T-helper 2 cell treated with Interferon-gamma antibody and Interleukin-4, amounts not matched to agents 5 μg/mL and 100 μg/mL, for 36 hours (primary cell): ENCODE measurements around the gene STRIP1.

ENCODE experiments used
- DNase-seq: peaks from one replicate; pipeline ENCODE4 v3.0.0; 2021; ENCODE audit warnings: low spot score
- H3K27ac Mint-ChIP-seq: one replicate; pipeline ENCODE4 v1.8.0; 2021; ENCODE audit warnings: mild to moderate bottlenecking, mixed read lengths
- H3K27me3 Mint-ChIP-seq: one replicate; pipeline ENCODE4 v1.8.0; 2021; ENCODE audit warnings: low read depth, mixed read lengths
- H3K36me3 Mint-ChIP-seq: one replicate; pipeline ENCODE4 v1.8.0; 2021; ENCODE audit warnings: low read depth, mixed read lengths
- H3K4me1 Mint-ChIP-seq: one replicate; pipeline ENCODE4 v1.8.0; 2021; ENCODE audit warnings: low read depth, mixed read lengths
- H3K4me3 Mint-ChIP-seq: one replicate; pipeline ENCODE4 v1.8.0; 2022; ENCODE audit warnings: mild to moderate bottlenecking, moderate library complexity, mixed read lengths
- H3K9me3 Mint-ChIP-seq: one replicate; pipeline ENCODE4 v1.8.0; 2021; ENCODE audit warnings: mixed read lengths

The STRIP1 gene

DNA sequence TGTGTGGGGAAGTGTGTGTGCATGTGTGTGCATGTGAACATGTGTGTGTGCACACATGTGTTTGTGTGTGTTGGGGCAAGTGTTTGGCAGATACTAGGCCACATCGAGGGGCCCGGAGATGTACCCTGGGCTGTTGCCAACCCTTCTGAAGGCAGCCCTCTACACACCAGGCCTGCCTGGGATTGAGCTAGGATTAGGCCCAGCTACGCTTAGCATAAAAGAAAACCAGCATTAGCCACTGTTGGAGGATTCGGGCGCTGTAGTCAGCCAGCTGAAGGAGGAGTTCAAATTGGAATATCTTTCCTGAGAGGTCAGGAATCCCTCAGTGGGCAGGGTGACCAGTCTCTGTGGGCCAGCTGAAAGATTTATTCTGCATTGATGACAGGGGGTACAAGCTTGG, 46.6 kb downstream of the STRIP1 start:
- H3K27me3 Mint-ChIP-seq = peaks cover 52% of the 10 kb centered on the region
- peaks cover 11% of the 10 kb centered on the region for H3K4me1 Mint-ChIP-seq
- H3K36me3 Mint-ChIP-seq = no peaks in the 10 kb centered on the region
- no peak overlapping the region for H3K27ac Mint-ChIP-seq
- no peaks in the 10 kb centered on the region for H3K9me3 Mint-ChIP-seq
- H3K4me3 Mint-ChIP-seq = no peak overlapping the region
- DNase-seq = no peak

DNA sequence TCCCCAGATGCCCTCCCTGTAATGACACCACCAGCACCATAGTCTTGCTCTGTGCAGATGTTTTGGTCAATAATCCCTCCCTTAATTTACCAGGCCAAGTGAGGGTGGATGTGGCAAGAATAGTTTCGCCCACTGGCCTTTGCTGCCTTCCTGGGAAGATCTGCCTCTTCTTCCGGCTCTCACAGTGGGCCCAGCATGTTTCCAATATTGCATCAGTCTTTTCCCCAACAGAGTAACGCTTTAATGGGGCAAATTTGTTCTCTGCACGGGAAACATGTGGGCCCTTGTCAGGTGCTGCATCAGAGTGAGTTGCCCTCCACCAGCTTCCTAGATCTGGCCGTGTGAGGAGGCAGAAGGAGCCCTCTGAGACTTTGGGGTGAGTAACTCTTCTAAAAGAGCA, 48.1 kb downstream of the STRIP1 start:
- Mint-ChIP-seq H3K27ac (no peak overlapping the region), H3K36me3 (no peaks in the 10 kb centered on the region), H3K9me3 (no peaks in the 10 kb centered on the region), H3K4me3 (no peak overlapping the region), H3K27me3 (peaks cover 59% of the 10 kb centered on the region), H3K4me1 (peaks cover 11% of the 10 kb centered on the region)
- DNase-seq = no peak

DNA sequence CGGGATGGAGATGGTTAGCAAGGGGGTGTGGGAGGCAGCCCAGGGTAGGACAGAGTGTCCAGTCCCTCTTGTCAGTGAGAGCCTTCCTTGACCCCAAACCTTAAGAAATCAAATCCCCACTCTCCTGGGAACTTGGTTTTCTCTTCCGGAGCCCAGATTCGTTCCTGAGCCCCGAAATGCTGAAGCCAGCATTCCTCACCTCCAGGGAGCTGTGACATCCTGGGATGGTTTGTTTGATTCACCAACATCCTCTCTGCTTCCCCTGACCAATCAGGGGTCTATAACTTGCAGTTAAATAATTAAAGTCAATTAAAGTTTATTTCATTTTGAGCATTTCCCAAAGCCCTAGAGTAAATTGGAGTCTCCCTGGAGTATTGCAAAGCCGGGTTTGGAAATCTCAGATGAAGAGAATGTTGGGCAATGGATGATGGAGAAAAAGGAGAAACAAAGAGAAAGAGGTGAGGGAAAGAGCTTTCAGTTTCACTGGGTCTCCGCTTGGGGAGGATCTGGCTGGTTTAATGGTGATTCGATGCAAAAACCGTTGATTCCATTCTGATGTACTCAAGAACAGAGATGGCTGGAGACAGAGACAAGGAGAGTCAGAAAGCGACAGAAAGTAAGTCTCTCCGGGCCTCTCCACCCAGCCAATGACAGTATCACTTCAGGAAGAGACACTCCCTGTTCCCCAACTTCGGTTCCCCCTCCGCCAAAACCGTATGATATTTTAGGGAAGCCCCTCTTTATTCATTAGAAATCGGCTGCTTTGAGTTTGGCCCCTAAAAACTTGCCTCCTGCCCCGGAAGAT, 48.8 kb downstream of the STRIP1 start:
- peaks cover 62% of the 10 kb centered on the region for H3K27me3 Mint-ChIP-seq
- no peak for DNase-seq
- H3K4me1 Mint-ChIP-seq = peaks cover 13% of the 10 kb centered on the region
- no peaks in the 10 kb centered on the region for H3K9me3 Mint-ChIP-seq
- H3K4me3 Mint-ChIP-seq = peak overlapping the region; percentile 82
- no peaks in the 10 kb centered on the region for H3K36me3 Mint-ChIP-seq
- H3K27ac Mint-ChIP-seq = peak overlapping the region; percentile 37

DNA sequence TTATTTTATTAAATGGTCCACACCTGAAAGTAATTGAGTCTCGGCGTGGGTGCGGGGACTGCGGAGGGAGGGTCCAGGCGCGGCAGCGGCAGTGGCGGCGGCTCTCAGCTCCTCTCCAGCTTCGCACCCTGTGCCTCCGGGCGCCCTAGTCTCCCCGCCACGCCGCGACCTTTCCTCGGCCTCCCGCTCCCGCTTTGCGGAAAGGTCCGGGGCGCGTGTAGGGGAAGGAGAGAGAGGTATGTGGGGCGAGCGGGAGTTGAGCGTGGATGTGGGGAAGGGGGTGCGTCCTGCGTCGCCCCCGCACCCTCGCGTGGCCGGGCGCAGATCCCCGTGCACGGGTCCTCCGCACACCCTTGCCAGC, 49.4 kb downstream of the STRIP1 start:
- Mint-ChIP-seq H3K27ac (no peak overlapping the region), H3K4me1 (peaks cover 13% of the 10 kb centered on the region), H3K27me3 (peaks cover 59% of the 10 kb centered on the region), H3K36me3 (no peaks in the 10 kb centered on the region), H3K4me3 (peak overlapping the region; percentile 82), H3K9me3 (no peaks in the 10 kb centered on the region)
- DNase-seq = no peak

DNA sequence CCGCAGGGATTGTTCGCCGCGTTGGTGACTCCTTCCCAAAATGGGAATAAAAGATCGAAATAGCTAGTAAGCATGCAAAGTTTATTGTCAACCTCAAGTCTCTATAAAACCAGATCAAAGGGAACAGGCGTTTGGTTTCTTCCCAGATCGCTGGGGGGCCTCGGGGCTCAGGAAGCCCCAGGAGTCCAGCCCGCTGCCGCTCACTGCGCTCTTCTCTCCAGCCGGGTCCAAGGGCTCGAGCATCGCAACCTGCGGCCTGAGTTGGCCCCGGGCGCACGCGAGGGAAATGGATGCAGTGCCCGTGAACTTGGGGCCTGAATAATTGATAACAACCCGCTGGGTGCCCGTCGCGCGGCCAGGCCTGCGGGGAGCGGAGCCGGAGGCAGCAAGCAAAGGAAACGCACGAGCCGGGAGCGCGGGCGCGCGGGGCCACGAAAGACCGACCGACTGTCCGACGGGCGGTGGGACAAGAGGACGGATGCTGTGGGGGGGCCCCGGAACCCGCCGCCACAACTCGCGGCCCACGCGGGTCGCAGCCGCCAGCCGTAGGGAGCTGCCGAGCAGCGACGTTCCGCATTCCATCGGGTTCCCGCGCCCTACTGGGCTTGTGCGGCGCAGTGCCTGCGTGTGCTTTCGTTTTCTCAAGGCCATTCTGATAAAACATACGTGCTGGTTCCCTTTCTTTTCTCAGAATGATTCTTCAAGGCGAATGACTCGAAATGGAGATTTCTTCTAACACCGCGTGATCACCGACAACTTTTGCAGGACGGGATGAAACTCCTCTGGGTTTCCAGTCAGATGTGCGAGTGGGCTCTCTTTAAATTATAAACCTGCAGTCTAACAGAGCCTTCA, 50.0 kb downstream of the STRIP1 start:
- H3K9me3 Mint-ChIP-seq = no peaks in the 10 kb centered on the region
- H3K4me1 Mint-ChIP-seq = peaks cover 13% of the 10 kb centered on the region
- peaks cover 62% of the 10 kb centered on the region for H3K27me3 Mint-ChIP-seq
- peak; percentile 41 for DNase-seq
- H3K27ac Mint-ChIP-seq = no peak overlapping the region
- peak overlapping the region; percentile 82 for H3K4me3 Mint-ChIP-seq
- no peaks in the 10 kb centered on the region for H3K36me3 Mint-ChIP-seq

DNA sequence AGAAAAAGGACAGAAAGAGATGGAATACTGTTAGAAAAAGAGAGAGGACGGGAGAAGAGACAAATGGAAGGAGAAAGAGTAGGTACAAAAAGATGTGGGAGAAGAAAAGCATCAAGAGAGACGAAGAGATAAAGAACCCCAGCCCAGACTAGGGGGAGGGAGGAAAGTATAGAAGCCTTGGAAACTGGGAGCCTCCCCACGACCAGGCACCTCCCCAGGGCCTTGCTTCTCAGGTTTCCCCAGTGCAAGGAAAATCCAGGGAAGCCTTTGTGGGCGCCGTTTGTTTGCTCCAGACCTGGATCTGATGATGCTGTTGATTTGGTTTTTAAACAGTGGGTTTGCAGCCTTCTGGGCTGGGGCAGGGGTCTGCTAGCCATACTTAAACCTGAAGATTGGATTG, 51.2 kb downstream of the STRIP1 start:
- Mint-ChIP-seq H3K9me3 (no peaks in the 10 kb centered on the region), H3K4me1 (peaks cover 13% of the 10 kb centered on the region), H3K27me3 (peaks cover 66% of the 10 kb centered on the region), H3K4me3 (no peak overlapping the region), H3K36me3 (no peaks in the 10 kb centered on the region), H3K27ac (no peak overlapping the region)
- no peak for DNase-seq

DNA sequence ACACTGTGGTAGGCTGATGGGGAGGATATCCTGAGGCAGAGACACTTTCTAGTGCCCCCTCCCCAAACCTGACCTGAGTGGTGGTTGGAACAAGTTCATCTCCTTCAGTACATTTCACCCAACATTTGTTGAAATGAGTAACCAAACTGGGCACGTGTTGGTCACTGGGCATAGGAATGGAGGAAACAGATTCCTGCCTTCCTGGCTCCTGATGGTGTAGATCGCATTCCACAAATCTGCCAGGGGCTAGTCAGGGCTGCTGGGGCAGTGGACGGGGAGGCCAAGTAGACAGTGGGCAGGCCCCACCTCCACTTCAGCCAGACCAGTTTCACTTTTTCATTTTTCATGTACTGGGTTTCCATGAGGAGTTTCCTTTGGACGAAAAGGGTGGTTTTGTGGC, 52.5 kb downstream of the STRIP1 start:
- H3K4me1 Mint-ChIP-seq = peaks cover 13% of the 10 kb centered on the region
- H3K27ac Mint-ChIP-seq = no peak overlapping the region
- no peaks in the 10 kb centered on the region for H3K9me3 Mint-ChIP-seq
- H3K27me3 Mint-ChIP-seq = peaks cover 64% of the 10 kb centered on the region
- no peak overlapping the region for H3K4me3 Mint-ChIP-seq
- H3K36me3 Mint-ChIP-seq = no peaks in the 10 kb centered on the region
- no peak for DNase-seq

DNA sequence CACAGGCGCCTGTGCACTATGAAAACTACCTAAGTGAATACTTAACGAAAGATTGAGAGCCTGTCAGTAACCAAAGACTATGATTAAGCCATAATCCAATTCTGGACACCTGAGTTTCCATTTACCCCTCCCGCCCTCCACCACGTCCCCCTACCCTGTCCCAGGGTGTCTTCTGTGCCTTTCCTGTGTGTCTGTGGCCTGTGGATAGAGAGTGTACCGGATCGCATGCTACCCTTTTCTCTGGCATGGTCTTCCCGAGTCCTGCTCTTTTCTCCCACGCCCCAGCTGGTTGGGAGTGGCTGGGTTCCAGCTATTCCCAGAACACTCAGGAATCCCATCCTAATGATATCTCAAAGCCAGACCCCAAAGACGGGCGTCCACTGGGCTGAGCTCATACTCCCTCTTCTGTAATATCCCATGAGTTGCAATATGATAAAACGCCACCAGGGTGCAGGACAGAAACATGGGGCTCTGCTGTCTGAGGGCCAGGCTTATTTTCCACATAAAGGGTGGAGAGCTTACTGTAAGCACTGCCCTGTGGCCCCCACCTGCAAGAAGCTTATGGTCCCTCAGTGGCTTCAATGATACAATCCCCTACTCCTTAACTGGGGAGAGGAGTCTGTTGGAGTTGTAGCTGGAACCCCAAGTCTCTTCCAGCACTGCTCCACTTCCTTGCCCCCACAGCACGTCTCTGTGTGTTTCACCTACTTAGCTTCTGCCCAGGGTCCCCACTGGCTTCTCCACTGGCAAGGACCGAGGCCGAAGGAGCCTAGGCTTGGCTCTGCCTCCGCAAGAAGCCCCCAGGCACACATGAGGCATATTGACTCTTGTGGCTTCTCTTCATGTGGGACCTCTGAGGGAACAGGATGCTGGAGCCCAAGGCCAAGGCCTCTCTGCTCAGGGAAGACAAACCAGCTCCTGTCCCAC, 53.7 kb downstream of the STRIP1 start:
- Mint-ChIP-seq H3K4me3 (no peak overlapping the region), H3K27me3 (peaks cover 66% of the 10 kb centered on the region)

DNA sequence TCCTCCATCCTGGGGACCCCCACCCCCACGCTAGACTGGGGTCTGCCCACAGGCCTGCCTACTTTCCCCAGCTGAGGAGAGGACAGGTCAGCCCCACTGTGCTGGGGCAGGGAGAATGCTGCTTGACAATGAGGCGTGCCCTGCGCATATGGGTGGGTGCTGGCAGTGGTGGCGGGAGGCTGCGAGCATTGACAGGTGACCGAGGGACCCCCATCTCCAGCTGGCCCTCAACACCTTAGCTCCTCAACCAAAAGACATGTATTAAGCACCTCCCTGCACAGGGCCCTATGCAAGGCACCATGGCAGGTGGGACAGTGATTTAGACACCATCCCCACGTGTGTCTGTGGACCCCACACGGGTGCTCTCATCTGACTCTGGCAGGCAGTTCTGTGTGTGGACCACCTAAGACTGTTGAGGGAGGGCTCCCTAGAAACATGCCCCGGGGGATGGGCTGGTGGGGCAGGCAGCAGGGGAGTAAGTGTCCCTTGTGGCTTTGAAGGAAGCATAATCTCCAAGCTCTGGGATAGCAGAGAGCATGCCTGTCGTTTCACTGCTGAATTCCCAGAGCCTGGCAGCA, 54.4 kb downstream of the STRIP1 start:
- no peaks in the 10 kb centered on the region for H3K36me3 Mint-ChIP-seq
- no peak overlapping the region for H3K27ac Mint-ChIP-seq
- H3K4me1 Mint-ChIP-seq = peaks cover 6% of the 10 kb centered on the region
- no peak for DNase-seq
- H3K27me3 Mint-ChIP-seq = peaks cover 61% of the 10 kb centered on the region
- H3K9me3 Mint-ChIP-seq = no peaks in the 10 kb centered on the region
- no peak overlapping the region for H3K4me3 Mint-ChIP-seq

More for the DNA sequence above, 53.7 kb downstream of the STRIP1 start:
- Mint-ChIP-seq H3K9me3 (no peaks in the 10 kb centered on the region), H3K4me1 (peaks cover 13% of the 10 kb centered on the region), H3K36me3 (no peaks in the 10 kb centered on the region), H3K27ac (no peak overlapping the region)
- DNase-seq = peak; percentile 28

DNA sequence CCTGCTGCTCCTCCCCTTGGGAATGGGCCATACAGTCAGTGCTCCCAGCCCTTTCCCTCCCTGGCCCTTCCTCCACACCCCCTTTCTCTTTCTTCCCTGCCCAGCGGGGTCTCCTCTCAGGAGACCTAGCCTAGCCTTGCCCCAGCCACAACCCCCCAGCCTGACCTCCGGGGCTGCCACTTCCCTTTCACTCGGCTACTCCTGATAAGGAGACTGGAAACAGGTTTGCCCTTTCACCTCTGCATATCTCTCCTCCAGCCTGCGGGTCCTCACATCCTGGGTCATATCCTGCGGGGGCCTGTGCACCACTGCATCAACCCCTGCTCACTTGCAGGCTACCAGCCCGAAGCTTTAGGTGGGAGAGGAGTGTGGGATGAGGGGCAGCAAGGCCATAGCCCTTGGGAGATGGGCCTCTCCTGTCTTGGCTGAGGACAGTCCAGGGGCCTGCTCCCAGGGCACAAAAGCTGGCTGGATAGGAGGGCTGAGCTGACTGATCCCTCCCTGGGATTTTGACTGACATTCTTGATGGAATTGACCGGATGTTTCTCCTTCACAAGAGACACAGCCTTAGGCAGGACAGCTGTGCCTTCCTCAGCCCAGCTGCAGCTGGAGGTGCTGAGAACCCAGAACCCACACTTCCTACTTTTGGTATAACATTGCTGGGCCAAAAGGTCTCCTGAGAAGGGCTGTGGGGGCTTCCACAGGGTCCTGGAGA, 55.3 kb downstream of the STRIP1 start:
- Mint-ChIP-seq H3K27me3 (peaks cover 54% of the 10 kb centered on the region), H3K4me3 (no peak overlapping the region), H3K27ac (no peak overlapping the region), H3K4me1 (peaks cover 3% of the 10 kb centered on the region), H3K36me3 (no peaks in the 10 kb centered on the region), H3K9me3 (no peaks in the 10 kb centered on the region)
- no peak for DNase-seq

DNA sequence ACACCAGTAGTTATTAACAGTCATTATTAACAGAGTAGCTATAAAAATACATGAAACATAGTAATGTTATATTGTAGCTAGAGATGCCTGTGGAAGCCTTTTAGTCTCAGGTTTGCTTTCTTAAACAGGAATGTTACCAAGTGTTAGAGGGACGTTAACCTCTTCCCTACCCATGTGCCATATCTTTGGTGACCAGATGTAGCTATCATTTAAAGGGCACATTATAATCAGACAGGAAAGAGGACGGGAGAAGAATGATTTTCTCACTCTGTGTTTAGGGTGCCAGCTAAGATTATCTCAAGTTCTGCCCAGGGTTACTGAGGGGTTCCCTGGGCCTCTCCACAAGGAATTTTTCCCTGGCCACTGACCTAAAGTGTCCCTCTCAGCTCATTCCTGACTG, 57.0 kb downstream of the STRIP1 start:
- peaks cover 1% of the 10 kb centered on the region for H3K4me1 Mint-ChIP-seq
- H3K27ac Mint-ChIP-seq = no peak overlapping the region
- H3K27me3 Mint-ChIP-seq = peaks cover 40% of the 10 kb centered on the region
- DNase-seq = no peak
- no peaks in the 10 kb centered on the region for H3K9me3 Mint-ChIP-seq
- no peaks in the 10 kb centered on the region for H3K36me3 Mint-ChIP-seq
- no peak overlapping the region for H3K4me3 Mint-ChIP-seq

DNA sequence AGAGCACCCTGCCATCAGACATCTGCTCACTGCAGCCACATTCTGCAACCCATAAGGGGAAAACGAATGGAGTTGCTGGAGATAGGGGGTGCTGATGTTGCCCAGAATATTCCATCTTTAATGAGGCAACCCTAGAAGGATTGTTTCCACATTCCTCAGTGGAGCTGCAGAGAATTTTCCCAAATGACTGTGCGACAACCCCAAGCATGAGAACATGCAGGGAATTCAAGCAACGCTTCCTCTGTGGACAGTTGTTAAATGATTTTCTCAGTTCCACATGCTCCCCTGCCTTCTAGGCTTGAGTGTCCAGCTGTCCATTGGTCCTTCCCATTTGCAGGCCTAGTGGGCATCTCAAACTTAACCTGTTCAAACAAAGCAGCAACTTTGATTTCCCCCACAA, 57.4 kb downstream of the STRIP1 start:
- H3K36me3 Mint-ChIP-seq = no peaks in the 10 kb centered on the region
- peaks cover 38% of the 10 kb centered on the region for H3K27me3 Mint-ChIP-seq
- no peak overlapping the region for H3K27ac Mint-ChIP-seq
- no peak overlapping the region for H3K4me3 Mint-ChIP-seq
- DNase-seq = no peak
- no peaks in the 10 kb centered on the region for H3K9me3 Mint-ChIP-seq
- peaks cover 1% of the 10 kb centered on the region for H3K4me1 Mint-ChIP-seq

DNA sequence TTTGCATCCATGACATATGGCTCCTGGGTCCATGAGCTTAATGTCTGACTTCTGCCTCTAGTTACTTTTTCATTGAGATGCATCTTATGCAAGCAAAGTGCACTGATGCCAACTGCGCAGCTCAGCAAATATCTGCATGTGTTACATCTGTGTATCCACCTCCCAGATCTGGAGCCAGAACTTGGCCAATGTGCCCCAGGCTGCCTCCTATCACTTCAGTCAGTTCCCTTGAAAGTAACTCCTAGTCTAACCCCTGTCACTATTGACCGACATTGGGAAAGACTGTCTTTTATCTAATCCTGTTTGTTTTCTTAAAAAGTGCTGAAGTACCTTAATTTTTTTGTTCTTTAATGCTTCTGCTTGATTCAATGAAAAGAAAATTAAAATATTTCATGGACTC, 58.6 kb downstream of the STRIP1 start:
- H3K36me3 Mint-ChIP-seq = no peaks in the 10 kb centered on the region
- H3K27ac Mint-ChIP-seq = no peak overlapping the region
- H3K4me3 Mint-ChIP-seq = no peak overlapping the region
- H3K27me3 Mint-ChIP-seq = peaks cover 31% of the 10 kb centered on the region
- no peak for DNase-seq
- no peaks in the 10 kb centered on the region for H3K9me3 Mint-ChIP-seq
- no peaks in the 10 kb centered on the region for H3K4me1 Mint-ChIP-seq
